Mesenchymal stem cell (in vitro differentiated cells and primary cell): ENCODE measurements around the gene ZNF350. TPM values are rescaled to one million over a fixed set of nuclear protein-coding genes. Genes with fewer than 3 reads are reported as not detected.

Experiments used
- DNase-seq: peaks from one replicate; pipeline ENCODE4 v3.0.0-alpha.2; 2013
- H2AFZ ChIP-seq: one replicate; pipeline ENCODE4 v1.6.1; 2013; ENCODE audit warnings: low read depth, mild to moderate bottlenecking, control low read depth, inconsistent platforms, low read length, moderate library complexity
- H2AK5ac ChIP-seq: 2 replicates; pipeline ENCODE4 v1.6.1; 2013; ENCODE audit warnings: low read length, moderate library complexity, mild to moderate bottlenecking, inconsistent platforms; ENCODE audit not compliant: severe bottlenecking
- H2BK120ac ChIP-seq: one replicate; pipeline ENCODE4 v1.6.1; 2013; ENCODE audit warnings: low read depth, mild to moderate bottlenecking, inconsistent platforms, low read length, moderate library complexity
- H2BK12ac ChIP-seq, 2 experiments: one replicate each; pipeline ENCODE4 v1.6.1; 2013; ENCODE audit warnings: inconsistent platforms in 2 of 2, low read length in 2 of 2, mild to moderate bottlenecking in 2 of 2, moderate library complexity in 2 of 2, control low read depth in 1 of 2
- H2BK15ac ChIP-seq: one replicate; pipeline ENCODE4 v1.6.1; 2013; ENCODE audit warnings: mild to moderate bottlenecking, low read depth, inconsistent platforms; ENCODE audit not compliant: poor library complexity, severe bottlenecking
- H2BK5ac ChIP-seq: 2 replicates; pipeline ENCODE4 v1.6.1; 2013; ENCODE audit warnings: low read depth, mild to moderate bottlenecking, low read length, control low read depth, inconsistent platforms; ENCODE audit not compliant: poor library complexity, severe bottlenecking
- H3K14ac ChIP-seq, 2 experiments: one replicate each; pipeline ENCODE4 v1.6.1; 2013; ENCODE audit warnings: inconsistent platforms in 2 of 2, low read length in 2 of 2, control low read depth in 1 of 2, mild to moderate bottlenecking in 1 of 2, moderate library complexity in 1 of 2
- H3K18ac ChIP-seq, 2 experiments: one replicate each; pipeline ENCODE4 v1.6.1; 2013; ENCODE audit warnings: inconsistent platforms in 2 of 2, low read length in 2 of 2, control low read depth in 1 of 2, low read depth in 1 of 2, mild to moderate bottlenecking in 1 of 2
- H3K23ac ChIP-seq, 2 experiments: one replicate each; pipeline ENCODE4 v1.6.1; 2013; ENCODE audit warnings: inconsistent platforms in 2 of 2, low read length in 2 of 2, mild to moderate bottlenecking in 2 of 2, moderate library complexity in 2 of 2, control low read depth in 1 of 2
- H3K27ac ChIP-seq: 2 replicates; pipeline ENCODE4 v1.5.1; 2013; ENCODE audit warnings: mild to moderate bottlenecking, moderate library complexity, low read length, control low read depth, inconsistent platforms; ENCODE audit not compliant: poor library complexity, severe bottlenecking
- H3K27me3 ChIP-seq, 2 experiments: 2 replicates each; pipeline versions ENCODE4 v1.6.1 to v1.7.0; 2013; ENCODE audit warnings: low read length in 2 of 2, mild to moderate bottlenecking in 2 of 2, moderate library complexity in 2 of 2, control low read depth in 1 of 2, inconsistent platforms in 1 of 2; ENCODE audit not compliant: control insufficient read depth in 1 of 2, insufficient read depth in 1 of 2
- H3K36me3 ChIP-seq, 2 experiments: 2 replicates each; pipeline versions ENCODE4 v1.6.1 to v1.7.0; 2013; ENCODE audit warnings: low read length in 2 of 2, control low read depth in 1 of 2, inconsistent platforms in 1 of 2, low read depth in 1 of 2, mild to moderate bottlenecking in 1 of 2; ENCODE audit not compliant: insufficient read depth in 2 of 2, control insufficient read depth in 1 of 2
- H3K4ac ChIP-seq, 2 experiments: one replicate each; pipeline ENCODE4 v1.6.1; 2013; ENCODE audit warnings: inconsistent platforms in 2 of 2, low read length in 2 of 2, mild to moderate bottlenecking in 2 of 2, moderate library complexity in 2 of 2, control low read depth in 1 of 2, low read depth in 1 of 2
- H3K4me1 ChIP-seq: 2 replicates; pipeline ENCODE4 v1.6.1; 2013; ENCODE audit warnings: low read depth, low read length, control low read depth; ENCODE audit not compliant: control insufficient read depth, insufficient read depth
- H3K4me2 ChIP-seq: 2 replicates; pipeline ENCODE4 v1.6.1; 2013; ENCODE audit warnings: low read length, mild to moderate bottlenecking, inconsistent platforms; ENCODE audit not compliant: poor library complexity, severe bottlenecking
- H3K4me3 ChIP-seq, 2 experiments: 2 replicates each; pipeline versions ENCODE4 v1.5.1 to v1.7.0; 2013; ENCODE audit warnings: low read length in 2 of 2, mild to moderate bottlenecking in 2 of 2, control low read depth in 1 of 2, low read depth in 1 of 2; ENCODE audit not compliant: insufficient read depth in 1 of 2
- H3K79me1 ChIP-seq: replicated peaks from 2 replicates; pipeline ENCODE4 v1.6.1; 2013; ENCODE audit warnings: mild to moderate bottlenecking, control low read depth, low read length, inconsistent platforms; ENCODE audit not compliant: poor library complexity, severe bottlenecking
- H3K9ac ChIP-seq: 2 replicates; pipeline ENCODE4 v1.7.0; 2013; ENCODE audit warnings: mild to moderate bottlenecking, low read length, moderate library complexity
- H3K9me3 ChIP-seq: 2 replicates; pipeline ENCODE4 v1.7.0; 2013; ENCODE audit warnings: mild to moderate bottlenecking, low read length; ENCODE audit not compliant: control insufficient read depth
- H4K8ac ChIP-seq: one replicate; pipeline ENCODE4 v1.6.1; 2013; ENCODE audit warnings: inconsistent platforms, mild to moderate bottlenecking, low read length, moderate library complexity
- H4K91ac ChIP-seq: one replicate; pipeline ENCODE4 v1.6.1; 2013; ENCODE audit warnings: mild to moderate bottlenecking, low read length, inconsistent platforms
- WGBS: methylation state at CpG from one replicate; pipeline ENCODE4 v1.1.7; 2013; ENCODE audit warnings: mixed read lengths; 5-methylcytosine and 5-hydroxymethylcytosine counted together
- polyA plus RNA-seq, 2 experiments: library from polyadenylated mRNA; stranded (reverse); fragments of 200-250 nt; gene quantifications; one replicate each; pipeline ENCODE4 v1.2.3, GENCODE V29; 2013

Gene ZNF350
- polyA plus RNA-seq (2013, experiment 1 of 2), result 3.7 TPM
- 3.6 TPM for polyA plus RNA-seq (2013, experiment 2 of 2)

- Histone ChIP-seq H2AFZ (peak within 1 kb of the TSS; percentile 66), H2BK15ac (no peak within 1 kb of the TSS), H4K8ac (peak within 1 kb of the TSS; percentile 76), H4K91ac (no peak within 1 kb of the TSS), H3K36me3 (peaks cover 4 to 9% of the 10 kb centered on the region in 2 experiments), H3K9ac (peak within 1 kb of the TSS; percentile 97), H3K23ac (no peak within 1 kb of the TSS), H3K4me2 (peak within 1 kb of the TSS; percentile 89), H3K18ac (peak within 1 kb of the TSS; percentile 17 to 56), H3K79me1 (peaks cover 13% of the 10 kb centered on the region), H3K14ac (peak within 1 kb of the TSS in 1 of 2 experiments; percentile 76), H2BK5ac (peak within 1 kb of the TSS; percentile 49), H3K4me1 (no peaks in the 10 kb centered on the region), H3K27me3 (no peaks in the 10 kb centered on the region), H3K27ac (peak within 1 kb of the TSS; percentile 30), H2BK120ac (no peak within 1 kb of the TSS), H3K4me3 (peak within 1 kb of the TSS; percentile 88 to 97), H2BK12ac (no peak within 1 kb of the TSS), H3K9me3 (peaks cover 68% of the 10 kb centered on the region), H2AK5ac (peak within 1 kb of the TSS; percentile 69), H3K4ac (peak within 1 kb of the TSS; percentile 47 to 89)
- 5% methylated on average over 33 of the region's 33 CpGs for WGBS
- peak; percentile 95 for DNase-seq
Observed at GRCh38 chr19:51986309-51987291, at the start of gene ZNF350. ZNF350 (minus strand) TSS chr19:51986840; CDS start chr19:51974360, 12,480 bp downstream.

- WGBS, result 98% methylated on average over 10 of the region's 12 CpGs
- Histone ChIP-seq H3K4me1 (no peaks in the 10 kb centered on the region), H3K79me1 (peaks cover 5% of the 10 kb centered on the region), H3K4ac (no peak overlapping the region), H2BK15ac (no peak overlapping the region), H2BK120ac (no peak overlapping the region), H3K18ac (no peak overlapping the region), H3K4me3 (peak overlapping the region in 1 of 2 experiments; percentile 55), H2BK12ac (no peak overlapping the region), H3K36me3 (peaks cover 29 to 72% of the 10 kb centered on the region in 2 experiments), H3K9ac (no peak overlapping the region), H3K4me2 (no peak overlapping the region), H4K91ac (no peak overlapping the region), H2BK5ac (no peak overlapping the region), H2AK5ac (no peak overlapping the region), H3K23ac (no peak overlapping the region), H3K27me3 (no peaks in the 10 kb centered on the region), H3K9me3 (peaks cover 88% of the 10 kb centered on the region), H3K27ac (no peak overlapping the region), H3K14ac (no peak overlapping the region), H4K8ac (no peak overlapping the region), H2AFZ (no peak overlapping the region)
- peak; percentile 25 for DNase-seq
Observed at GRCh38 chr19:52034051-52034728, 47.5 kb upstream of the ZNF350 start.

GRCh38 chr19:52028780-52029123 lies 42.1 kb upstream of the ZNF350 start:
- Histone ChIP-seq H2AFZ (peak overlapping the region; percentile 6), H3K4me1 (no peaks in the 10 kb centered on the region), H3K4me3 (peak overlapping the region; percentile 89 to 93), H2BK15ac (no peak overlapping the region), H3K18ac (peak overlapping the region; percentile 22 to 97), H3K14ac (no peak overlapping the region), H3K36me3 (peaks cover 20 to 42% of the 10 kb centered on the region in 2 experiments), H3K9me3 (peaks cover 50% of the 10 kb centered on the region), H3K23ac (no peak overlapping the region), H3K4ac (no peak overlapping the region), H4K8ac (peak overlapping the region; percentile 35), H3K27me3 (no peaks in the 10 kb centered on the region), H4K91ac (no peak overlapping the region), H3K79me1 (peaks cover 18% of the 10 kb centered on the region), H2BK5ac (peak overlapping the region; percentile 6), H2AK5ac (no peak overlapping the region), H3K27ac (peak overlapping the region; percentile 75), H2BK120ac (no peak overlapping the region), H3K4me2 (peak overlapping the region; percentile 90), H2BK12ac (no peak overlapping the region), H3K9ac (peak overlapping the region; percentile 98)
- WGBS, result 10% methylated on average over 4 of the region's 5 CpGs
- DNase-seq, result no peak
